Measurements from ENCODE around the gene KRTCAP2.

DNA sequence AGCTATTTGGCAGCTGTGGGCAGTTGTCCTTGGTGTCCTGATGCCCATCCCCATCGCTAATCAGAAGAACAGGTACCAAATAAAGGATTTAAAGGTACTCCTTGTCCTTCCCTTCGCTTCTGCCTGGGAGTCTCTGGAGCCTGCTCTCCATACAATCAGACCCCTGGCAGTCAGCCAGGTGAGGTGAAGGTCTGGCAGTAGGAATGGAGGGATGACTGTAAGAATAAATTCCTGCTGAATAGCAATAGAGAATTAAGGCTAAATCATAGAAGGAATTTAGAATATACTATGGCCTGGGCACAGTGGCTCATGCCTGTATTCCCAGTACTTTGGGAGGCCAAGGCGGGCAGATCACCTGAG, 25.4 kb upstream of the KRTCAP2 start:
- TF ChIP-seq POLR2AphosphoS5 (IDR thresholded peaks at IDR 0.05; ENCODE audit: insufficient read depth in 1 of 2, low read depth in 1 of 2), result no peak
- TF ChIP-seq, protein P1, sequence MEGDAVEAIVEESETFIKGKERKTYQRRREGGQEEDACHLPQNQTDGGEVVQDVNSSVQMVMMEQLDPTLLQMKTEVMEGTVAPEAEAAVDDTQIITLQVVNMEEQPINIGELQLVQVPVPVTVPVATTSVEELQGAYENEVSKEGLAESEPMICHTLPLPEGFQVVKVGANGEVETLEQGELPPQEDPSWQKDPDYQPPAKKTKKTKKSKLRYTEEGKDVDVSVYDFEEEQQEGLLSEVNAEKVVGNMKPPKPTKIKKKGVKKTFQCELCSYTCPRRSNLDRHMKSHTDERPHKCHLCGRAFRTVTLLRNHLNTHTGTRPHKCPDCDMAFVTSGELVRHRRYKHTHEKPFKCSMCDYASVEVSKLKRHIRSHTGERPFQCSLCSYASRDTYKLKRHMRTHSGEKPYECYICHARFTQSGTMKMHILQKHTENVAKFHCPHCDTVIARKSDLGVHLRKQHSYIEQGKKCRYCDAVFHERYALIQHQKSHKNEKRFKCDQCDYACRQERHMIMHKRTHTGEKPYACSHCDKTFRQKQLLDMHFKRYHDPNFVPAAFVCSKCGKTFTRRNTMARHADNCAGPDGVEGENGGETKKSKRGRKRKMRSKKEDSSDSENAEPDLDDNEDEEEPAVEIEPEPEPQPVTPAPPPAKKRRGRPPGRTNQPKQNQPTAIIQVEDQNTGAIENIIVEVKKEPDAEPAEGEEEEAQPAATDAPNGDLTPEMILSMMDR (IDR thresholded peaks at IDR 0.05), result no peak
- TF ChIP-seq POLR2A (IDR thresholded peaks at IDR 0.05), result no peak
